WTC11 (cell line): ENCODE measurements around the gene LDB2. TPM values are rescaled to one million over a fixed set of nuclear protein-coding genes. Genes with fewer than 3 reads are reported as not detected.

Experiments
- ATAC-seq: fragments of 200-7000 bp; cut with Tn5 transposase; 2 replicates; pipeline ENCODE4 v1.10.0; 2021; ENCODE audit warnings: mild to moderate bottlenecking, moderate library complexity
- CTCF ChIA-PET: fragments of 300-600 bp; sonication (Branson Sonifier 250); formaldehyde crosslinking; loops from one replicate; lab custom pipeline; 2021; ENCODE audit warnings: antibody characterized with exemption; lab: Charles Lee
- POLR2A ChIA-PET: fragments of 350-600 bp; sonication (Branson Sonifier 250); formaldehyde crosslinking; loops from one replicate; lab custom pipeline; 2021; ENCODE audit warnings: antibody characterized with exemption; lab: Charles Lee
- DNase-seq: peaks from one replicate; pipeline ENCODE4 v3.0.0; 2021; ENCODE audit warnings: low spot score
- H3K27ac Mint-ChIP-seq: 2 replicates; pipeline ENCODE4 v1.8.0; 2021; ENCODE audit warnings: mixed read lengths
- H3K27me3 Mint-ChIP-seq: 2 replicates; pipeline ENCODE4 v1.8.0; 2021; ENCODE audit warnings: low read depth, mild to moderate bottlenecking, moderate library complexity, mixed read lengths
- H3K36me3 Mint-ChIP-seq: 2 replicates; pipeline ENCODE4 v1.8.0; 2021; ENCODE audit warnings: mixed read lengths
- H3K4me1 Mint-ChIP-seq: 2 replicates; pipeline ENCODE4 v1.8.0; 2022; ENCODE audit warnings: mixed read lengths
- H3K4me3 Mint-ChIP-seq: 2 replicates; pipeline ENCODE4 v1.8.0; 2021; ENCODE audit warnings: mild to moderate bottlenecking, moderate library complexity, mixed read lengths
- H3K9me3 Mint-ChIP-seq: 2 replicates; pipeline ENCODE4 v1.8.0; 2021; ENCODE audit warnings: mixed read lengths
- ATF2 ChIP-seq: sonication (generic); formaldehyde crosslinking; IDR thresholded peaks from 2 replicates; pipeline ENCODE4 v1.8.1; 2022; ENCODE audit warnings: low read depth, missing genetic modification reagents, borderline replicate concordance
- ATF3 ChIP-seq: sonication (generic); formaldehyde crosslinking; conservative IDR thresholded peaks from 2 replicates; pipeline ENCODE4 v1.8.1; 2022; ENCODE audit warnings: mild to moderate bottlenecking, missing genetic modification reagents
- CBFB ChIP-seq: sonication (generic); formaldehyde crosslinking; IDR thresholded peaks from 2 replicates; pipeline ENCODE4 v1.8.1; 2022; ENCODE audit warnings: mild to moderate bottlenecking, low read depth, missing genetic modification reagents
- CTCF ChIP-seq: fragments of 200-600 bp; IDR thresholded peaks from 2 replicates; pipeline ENCODE4 v1.8.0; 2022; ENCODE audit warnings: antibody characterized with exemption
- ERG ChIP-seq: fragments of 250-450 bp; sonication (Bioruptor Pico); IDR thresholded peaks from 2 replicates; pipeline ENCODE4 v1.8.0; 2021; ENCODE audit warnings: mild to moderate bottlenecking
- ETV6 ChIP-seq: sonication (generic); formaldehyde crosslinking; IDR thresholded peaks from 2 replicates; pipeline ENCODE4 v1.8.1; 2022; ENCODE audit warnings: mild to moderate bottlenecking, missing genetic modification reagents
- FOXP4 ChIP-seq: sonication (generic); formaldehyde crosslinking; IDR thresholded peaks from 2 replicates; pipeline ENCODE4 v1.8.0; 2022; ENCODE audit warnings: mild to moderate bottlenecking, missing genetic modification reagents
- HMGA2 ChIP-seq: fragments of 250-450 bp; sonication (Bioruptor Pico); IDR thresholded peaks from 2 replicates; pipeline ENCODE4 v1.4.0; 2021; ENCODE audit warnings: mild to moderate bottlenecking, moderate library complexity
- IRF2 ChIP-seq: sonication (generic); formaldehyde crosslinking; IDR thresholded peaks from 2 replicates; pipeline ENCODE4 v1.8.0; 2022; ENCODE audit warnings: low read depth, missing genetic modification reagents, borderline replicate concordance
- JUN ChIP-seq: sonication (generic); formaldehyde crosslinking; IDR thresholded peaks from 2 replicates; pipeline ENCODE4 v1.8.0; 2023; ENCODE audit warnings: mild to moderate bottlenecking, missing genetic modification reagents
- MXD4 ChIP-seq: fragments of 250-450 bp; sonication (Bioruptor Pico); IDR thresholded peaks from 2 replicates; pipeline ENCODE4 v1.8.0; 2021; ENCODE audit warnings: mild to moderate bottlenecking, moderate library complexity, borderline replicate concordance
- PRDM15 ChIP-seq: sonication (generic); formaldehyde crosslinking; IDR thresholded peaks from 2 replicates; pipeline ENCODE4 v1.8.0; 2022; ENCODE audit warnings: missing genetic modification reagents
- PREB ChIP-seq: sonication (generic); formaldehyde crosslinking; IDR thresholded peaks from 2 replicates; pipeline ENCODE4 v1.8.1; 2022; ENCODE audit warnings: mild to moderate bottlenecking, missing genetic modification reagents, moderate library complexity, borderline replicate concordance
- RELA ChIP-seq: sonication (generic); formaldehyde crosslinking; IDR thresholded peaks from 2 replicates; pipeline ENCODE4 v1.8.1; 2022; ENCODE audit warnings: missing genetic modification reagents, mild to moderate bottlenecking, borderline replicate concordance
- USF1 ChIP-seq: sonication (generic); formaldehyde crosslinking; IDR thresholded peaks from 2 replicates; pipeline ENCODE4 v1.8.0; 2022; ENCODE audit warnings: mild to moderate bottlenecking, missing genetic modification reagents
- ZNF138 ChIP-seq: sonication (generic); formaldehyde crosslinking; conservative IDR thresholded peaks from 2 replicates; pipeline ENCODE4 v1.8.1; 2022; ENCODE audit warnings: mild to moderate bottlenecking, moderate library complexity, missing genetic modification reagents
- ZNF219 ChIP-seq: sonication (generic); formaldehyde crosslinking; IDR thresholded peaks from 2 replicates; pipeline ENCODE4 v1.8.0; 2023; ENCODE audit warnings: missing genetic modification reagents, mild to moderate bottlenecking, borderline replicate concordance
- ZNF671 ChIP-seq: fragments of 250-450 bp; sonication (Bioruptor Pico); IDR thresholded peaks from 2 replicates; pipeline ENCODE4 v1.8.0; 2021; ENCODE audit warnings: mild to moderate bottlenecking
- total RNA-seq: library from RNA; stranded (reverse); gene quantifications from 3 replicates; pipeline ENCODE4 v1.2.3, GENCODE V29; 2021

The LDB2 gene
- total RNA-seq, 1 experiment from 2014 or later: 62.4 TPM

- no peak for TF ChIP-seq ATF3 (CRISPR knock-in tag)
- no peak for TF ChIP-seq JUN
- no peak for TF ChIP-seq RELA
- no peak for TF ChIP-seq USF1
- no peak for TF ChIP-seq CTCF
- no peak for TF ChIP-seq HMGA2 (CRISPR knock-in tag)
- no peak for TF ChIP-seq PRDM15 (CRISPR knock-in tag)
- no peak for TF ChIP-seq IRF2 (CRISPR knock-in tag)
- TF ChIP-seq, all 79 proteins: peak for 0
Observed at GRCh38 chr4:16685536-16685935, 212.9 kb downstream of the LDB2 start (continued).

GRCh38 chr4:16684935-16685334, 213.5 kb downstream of the LDB2 start:
- POLR2A ChIA-PET: no interaction called here
- H3K9me3 Mint-ChIP-seq: no peaks in the 10 kb centered on the region
- CTCF ChIA-PET: interaction anchor here (1.8 kb wide), 1 partner anchor 787 kb away, joined by 6 read pairs; no protein-coding TSS in a partner anchor

GRCh38 chr4:16684097-16684496, 214.3 kb downstream of the LDB2 start:
- no peaks in the 10 kb centered on the region for H3K27me3 Mint-ChIP-seq
- H3K36me3 Mint-ChIP-seq: no peaks in the 10 kb centered on the region
- CTCF ChIA-PET: interaction anchor here (0.9 to 1.8 kb wide), 3 partner anchors 36 to 788 kb away, joined by 3 to 6 read pairs (median 4); no protein-coding TSS in a partner anchor
- H3K4me1 Mint-ChIP-seq: peaks cover 55% of the 10 kb centered on the region
- H3K9me3 Mint-ChIP-seq: no peaks in the 10 kb centered on the region
- no peak overlapping the region for H3K4me3 Mint-ChIP-seq
- no peak for DNase-seq
- no peak overlapping the region for H3K27ac Mint-ChIP-seq
- POLR2A ChIA-PET: no interaction called here
- ATAC-seq: no peak
- no peak for TF ChIP-seq ERG (CRISPR knock-in tag)
- TF ChIP-seq CBFB (CRISPR knock-in tag): no peak
- TF ChIP-seq ZNF138: no peak
- no peak for TF ChIP-seq ETV6
- no peak for TF ChIP-seq JUN
- no peak for TF ChIP-seq ZNF219 (CRISPR knock-in tag)
- no peak for TF ChIP-seq ATF2 (CRISPR knock-in tag)
- no peak for TF ChIP-seq PREB (CRISPR knock-in tag)
- TF ChIP-seq ZNF671: no peak

More at GRCh38 chr4:16684935-16685334, 213.5 kb downstream of the LDB2 start:
- H3K4me3 Mint-ChIP-seq: no peak overlapping the region
- TF ChIP-seq MXD4 (no peak), FOXP4 (CRISPR knock-in tag) (no peak)
- TF ChIP-seq, all 79 proteins: peak for 0
- DNase-seq (no peak), ATAC-seq (no peak)
- no peaks in the 10 kb centered on the region for H3K27me3 Mint-ChIP-seq
- H3K36me3 Mint-ChIP-seq: no peaks in the 10 kb centered on the region
- H3K4me1 Mint-ChIP-seq: peaks cover 58% of the 10 kb centered on the region
- no peak overlapping the region for H3K27ac Mint-ChIP-seq
